ENCODE data around the gene DCAF17.
"Not testable (repeated sequence)": the region's sequence is repeated elsewhere in the genome, so short reads cannot be mapped to it uniquely, and the experiment has no call there.

DCAF17 gene

DNA sequence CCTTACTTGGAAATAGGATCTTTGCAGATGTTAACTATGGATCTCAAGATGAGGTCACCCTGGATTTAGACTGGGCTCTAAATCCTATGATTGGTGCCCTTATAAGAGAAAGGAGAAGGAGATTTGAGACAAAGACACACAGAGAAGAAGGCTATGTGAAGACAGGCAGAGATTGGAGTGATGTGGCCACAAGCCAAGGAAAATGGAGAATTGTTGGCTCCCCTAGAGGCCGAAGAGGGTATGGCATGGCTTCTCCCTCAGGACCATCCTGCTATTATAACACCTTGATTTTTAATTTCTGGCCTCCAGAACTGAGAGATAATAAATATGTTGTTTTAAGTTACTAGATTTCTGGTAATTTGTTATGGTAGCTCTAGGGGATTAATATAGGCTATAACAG is 95.9 kb downstream of the DCAF17 start:
- no peak overlapping the region for H3K4me3 ChIP-seq (ENCODE audit: extremely low read depth, insufficient read depth, low read length, poor library complexity, severe bottlenecking)
- no peak overlapping the region for H3K27ac ChIP-seq (ENCODE audit: low read depth, low read length, severe bottlenecking)
- WGBS, 2 experiments (ENCODE audit: insufficient coverage in 2 of 2): no CpG with 5 or more reads among the region's 1 CpG
- peaks cover 10% of the 10 kb centered on the region for H3K4me1 ChIP-seq (ENCODE audit: control insufficient read depth, insufficient read depth, low read length, poor library complexity, severe bottlenecking)
- H3K36me3 ChIP-seq (ENCODE audit: control insufficient read depth, insufficient read depth, low read length): peaks cover 5% of the 10 kb centered on the region
- no peaks in the 10 kb centered on the region for H3K9me3 ChIP-seq (ENCODE audit: control insufficient read depth, low read length)

DNA sequence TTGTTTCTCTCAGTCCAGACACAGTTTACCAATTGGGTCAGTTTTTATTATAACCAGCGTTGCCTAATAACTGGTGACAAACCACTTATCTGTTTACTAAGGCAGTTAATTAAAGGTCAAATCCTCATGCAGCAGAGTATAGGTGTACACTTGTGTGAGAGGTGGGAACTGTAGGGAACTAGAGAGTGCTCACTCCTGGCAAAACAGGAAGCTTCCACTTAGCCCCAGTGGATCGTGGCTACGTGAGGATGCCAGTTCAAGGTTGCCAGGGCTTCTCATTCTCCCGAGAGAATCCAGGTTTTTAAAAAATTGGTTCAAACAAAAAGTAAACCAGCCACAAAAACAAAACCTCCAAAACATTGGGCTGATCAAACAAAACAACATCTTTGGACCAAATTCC is 96.4 kb downstream of the DCAF17 start:
- H3K4me3 ChIP-seq (ENCODE audit: extremely low read depth, insufficient read depth, low read length, poor library complexity, severe bottlenecking): no peak overlapping the region
- WGBS, 2 experiments (ENCODE audit: insufficient coverage in 2 of 2): 90 to 100% methylated on average over 2 to 4 of the region's 4 CpGs
- peaks cover 10% of the 10 kb centered on the region for H3K4me1 ChIP-seq (ENCODE audit: control insufficient read depth, insufficient read depth, low read length, poor library complexity, severe bottlenecking)
- peaks cover 5% of the 10 kb centered on the region for H3K36me3 ChIP-seq (ENCODE audit: control insufficient read depth, insufficient read depth, low read length)
- H3K27ac ChIP-seq (ENCODE audit: low read depth, low read length, severe bottlenecking): no peak overlapping the region
- no peaks in the 10 kb centered on the region for H3K9me3 ChIP-seq (ENCODE audit: control insufficient read depth, low read length)

DNA sequence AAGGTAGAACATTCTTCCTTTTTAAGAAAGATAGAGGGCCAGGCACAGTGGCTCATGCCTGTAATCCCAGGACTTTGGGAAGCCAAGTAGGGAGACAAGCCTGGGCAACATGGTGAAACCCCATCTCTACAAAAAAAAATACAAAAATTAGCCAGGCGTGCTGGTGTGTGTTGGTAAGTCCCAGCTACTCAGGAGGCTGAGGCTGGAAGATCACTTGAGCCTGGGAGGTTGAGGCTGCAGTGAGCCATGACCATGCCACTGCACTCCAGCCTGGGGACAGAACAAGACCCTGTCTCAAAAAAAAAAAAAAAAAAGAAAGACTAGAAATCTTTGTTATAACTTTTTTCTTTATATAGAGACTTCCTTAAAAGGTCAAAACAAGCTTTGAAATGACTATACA is 96.8 kb downstream of the DCAF17 start:
- H3K4me3 ChIP-seq (ENCODE audit: extremely low read depth, insufficient read depth, low read length, poor library complexity, severe bottlenecking); H3K27ac ChIP-seq (ENCODE audit: low read depth, low read length, severe bottlenecking); H3K36me3 ChIP-seq (ENCODE audit: control insufficient read depth, insufficient read depth, low read length); H3K9me3 ChIP-seq (ENCODE audit: control insufficient read depth, low read length): not testable (repeated sequence)
- WGBS, 2 experiments (ENCODE audit: insufficient coverage in 2 of 2): no CpG with 5 or more reads among the region's 1 CpG
- H3K4me1 ChIP-seq (ENCODE audit: control insufficient read depth, insufficient read depth, low read length, poor library complexity, severe bottlenecking): peaks cover 10% of the 10 kb centered on the region

DNA sequence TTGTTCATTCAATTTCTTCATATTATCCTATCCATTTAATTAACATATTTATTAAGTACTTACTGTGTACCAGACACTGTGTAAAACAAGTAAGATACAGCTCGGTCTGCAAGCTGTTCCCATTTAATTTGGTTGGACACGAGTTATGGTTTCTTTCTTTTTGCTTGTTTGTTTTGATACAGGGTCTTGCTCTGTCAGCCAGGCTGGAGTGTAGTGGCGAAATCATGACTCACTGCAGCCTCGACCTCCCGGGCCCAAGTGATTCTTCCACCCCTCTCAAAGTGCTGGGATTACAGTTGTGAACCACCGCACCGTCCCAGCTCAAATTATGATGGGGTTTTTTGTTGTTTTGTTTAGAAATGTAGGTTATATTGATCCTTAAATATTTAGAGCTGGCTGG is 97.3 kb downstream of the DCAF17 start:
- 48 to 83% methylated on average over 1 to 3 of the region's 7 CpGs for WGBS, 2 experiments (ENCODE audit: insufficient coverage in 2 of 2)
- Histone ChIP-seq H3K4me3 (ENCODE audit: extremely low read depth, insufficient read depth, low read length, poor library complexity, severe bottlenecking) (no peak overlapping the region), H3K27ac (ENCODE audit: low read depth, low read length, severe bottlenecking) (no peak overlapping the region)

DNA sequence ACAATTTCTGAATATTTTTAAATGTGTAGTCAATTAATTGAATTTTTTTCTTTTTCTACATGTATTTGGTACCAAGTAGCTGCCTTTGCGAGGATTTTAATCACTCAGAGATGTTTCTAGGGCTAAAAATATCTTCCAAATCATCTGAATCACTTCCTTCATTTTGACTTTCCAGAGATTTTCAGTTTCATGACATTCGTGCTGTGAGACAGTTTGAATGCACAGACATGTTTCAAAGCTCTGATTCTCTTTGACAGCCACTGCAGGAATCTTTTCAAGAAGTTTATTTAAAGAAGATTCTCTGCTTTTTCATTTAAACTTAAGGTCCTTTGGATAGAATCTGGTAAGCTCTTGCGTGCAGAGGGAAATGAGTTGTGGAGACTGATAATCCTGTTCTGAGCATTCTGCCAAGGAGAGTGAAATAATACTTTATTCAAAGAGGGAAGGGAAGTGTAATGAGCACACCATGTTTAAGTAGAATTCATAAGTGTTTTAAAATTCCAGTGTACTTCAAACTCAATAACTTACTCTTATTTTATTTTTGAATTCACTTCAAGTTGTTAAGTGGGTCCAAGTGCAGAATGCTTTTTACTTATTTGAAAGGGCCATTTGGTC is 97.9 kb downstream of the DCAF17 start:
- H3K4me3 ChIP-seq (ENCODE audit: extremely low read depth, insufficient read depth, low read length, poor library complexity, severe bottlenecking): no peak overlapping the region
- H3K36me3 ChIP-seq (ENCODE audit: control insufficient read depth, insufficient read depth, low read length): peaks cover 5% of the 10 kb centered on the region
- H3K9me3 ChIP-seq (ENCODE audit: control insufficient read depth, low read length): no peaks in the 10 kb centered on the region
- H3K4me1 ChIP-seq (ENCODE audit: control insufficient read depth, insufficient read depth, low read length, poor library complexity, severe bottlenecking): peaks cover 10% of the 10 kb centered on the region
- H3K27ac ChIP-seq (ENCODE audit: low read depth, low read length, severe bottlenecking): no peak overlapping the region
- 78 to 90% methylated on average over 1 to 2 of the region's 3 CpGs for WGBS, 2 experiments (ENCODE audit: insufficient coverage in 2 of 2)

More for the DNA sequence above, 97.3 kb downstream of the DCAF17 start:
- H3K36me3 ChIP-seq (ENCODE audit: control insufficient read depth, insufficient read depth, low read length): peaks cover 5% of the 10 kb centered on the region
- H3K4me1 ChIP-seq (ENCODE audit: control insufficient read depth, insufficient read depth, low read length, poor library complexity, severe bottlenecking): peaks cover 10% of the 10 kb centered on the region
- no peaks in the 10 kb centered on the region for H3K9me3 ChIP-seq (ENCODE audit: control insufficient read depth, low read length)

DNA sequence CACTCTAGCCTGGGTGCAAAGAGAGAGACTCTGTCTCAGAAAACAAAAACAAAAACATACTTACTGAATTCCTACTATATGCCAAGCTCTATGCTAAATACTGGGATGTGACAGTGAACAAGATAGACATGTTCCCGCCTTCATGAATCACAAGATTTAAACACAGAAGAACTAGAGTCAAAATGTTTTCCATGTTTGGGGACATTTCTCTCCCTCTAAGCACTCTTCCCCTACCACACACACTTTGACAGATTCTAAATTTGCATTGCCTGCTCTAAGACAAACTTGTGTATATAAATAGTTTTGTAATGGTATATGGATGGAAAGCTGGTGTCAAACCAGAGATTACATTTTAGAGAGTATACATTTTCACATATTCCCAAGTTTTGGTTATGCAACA is 99.3 kb downstream of the DCAF17 start:
- WGBS, 2 experiments (ENCODE audit: insufficient coverage in 2 of 2): 88 to 100% methylated on average over 1 of the region's 1 CpG
- H3K36me3 ChIP-seq (ENCODE audit: control insufficient read depth, insufficient read depth, low read length): peaks cover 4% of the 10 kb centered on the region
- H3K9me3 ChIP-seq (ENCODE audit: control insufficient read depth, low read length): no peaks in the 10 kb centered on the region
- H3K4me3 ChIP-seq (ENCODE audit: extremely low read depth, insufficient read depth, low read length, poor library complexity, severe bottlenecking): no peak overlapping the region
- H3K4me1 ChIP-seq (ENCODE audit: control insufficient read depth, insufficient read depth, low read length, poor library complexity, severe bottlenecking): peaks cover 10% of the 10 kb centered on the region
- H3K27ac ChIP-seq (ENCODE audit: low read depth, low read length, severe bottlenecking): no peak overlapping the region
